SK-N-SH treated with all-trans-retinoic acid at 6 μM for 48 hours (cell line): Measurements from ENCODE around the gene PAAF1.

ENCODE experiments used
- ARNTL ChIP-seq: fragments of 450-650 bp; formaldehyde crosslinking; IDR thresholded peaks from 2 replicates; pipeline ENCODE4 v1.5.0; 2020; ENCODE audit warnings: low read depth, mild to moderate bottlenecking, moderate library complexity, borderline replicate concordance
- BACH2 ChIP-seq: fragments of 250-450 bp; sonication (Bioruptor Pico); IDR thresholded peaks from 2 replicates; pipeline ENCODE4 v1.9.0; 2021; ENCODE audit warnings: mild to moderate bottlenecking, borderline replicate concordance
- RARB ChIP-seq: fragments of 250-450 bp; sonication (Bioruptor Pico); IDR thresholded peaks from 2 replicates; pipeline ENCODE4 v1.8.0; 2021; ENCODE audit warnings: mild to moderate bottlenecking, moderate library complexity
- TCF4 ChIP-seq: fragments of 250-450 bp; sonication (Bioruptor Pico); IDR thresholded peaks from 2 replicates; pipeline ENCODE4 v1.8.0; 2021; ENCODE audit warnings: mild to moderate bottlenecking, moderate library complexity, borderline replicate concordance
- TOX ChIP-seq: fragments of 250-450 bp; sonication (Bioruptor Pico); IDR thresholded peaks from 2 replicates; pipeline ENCODE4 v1.8.0; 2021; ENCODE audit warnings: mild to moderate bottlenecking, moderate library complexity, borderline replicate concordance
- ZC3H10 ChIP-seq: fragments of 250-450 bp; sonication (Bioruptor Pico); IDR thresholded peaks from 2 replicates; pipeline ENCODE4 v1.5.1; 2021; ENCODE audit warnings: mild to moderate bottlenecking, moderate library complexity
- ZFP3 ChIP-seq: fragments of 250-450 bp; sonication (Bioruptor Pico); IDR thresholded peaks from 2 replicates; pipeline ENCODE4 v1.5.0; 2020; ENCODE audit warnings: mild to moderate bottlenecking, moderate library complexity
- ZNF70 ChIP-seq: fragments of 450-650 bp; formaldehyde crosslinking; IDR thresholded peaks from 2 replicates; pipeline ENCODE4 v1.5.0; 2020; ENCODE audit warnings: mild to moderate bottlenecking, moderate library complexity
- TF ChIP-seq, protein P1 (sequence below): fragments of 250-450 bp; sonication (Bioruptor Pico); IDR thresholded peaks from 2 replicates; pipeline ENCODE4 v1.8.0; 2020; ENCODE audit warnings: mild to moderate bottlenecking, moderate library complexity, borderline replicate concordance
- TF ChIP-seq, protein P2 (sequence below): fragments of 250-450 bp; sonication (Bioruptor Pico); IDR thresholded peaks from 2 replicates; pipeline ENCODE4 v1.5.0; 2020; ENCODE audit warnings: mild to moderate bottlenecking, moderate library complexity
- TF ChIP-seq, protein P3 (sequence below): fragments of 250-450 bp; sonication (Bioruptor Pico); IDR thresholded peaks from 2 replicates; pipeline ENCODE4 v1.8.0; 2021; ENCODE audit warnings: low read depth, mild to moderate bottlenecking, moderate library complexity, borderline replicate concordance
- TF ChIP-seq, protein P4 (sequence below): fragments of 250-450 bp; sonication (Bioruptor Pico); IDR thresholded peaks from 2 replicates; pipeline ENCODE4 v1.5.1; 2020; ENCODE audit warnings: low read depth, mild to moderate bottlenecking, moderate library complexity

DNA sequence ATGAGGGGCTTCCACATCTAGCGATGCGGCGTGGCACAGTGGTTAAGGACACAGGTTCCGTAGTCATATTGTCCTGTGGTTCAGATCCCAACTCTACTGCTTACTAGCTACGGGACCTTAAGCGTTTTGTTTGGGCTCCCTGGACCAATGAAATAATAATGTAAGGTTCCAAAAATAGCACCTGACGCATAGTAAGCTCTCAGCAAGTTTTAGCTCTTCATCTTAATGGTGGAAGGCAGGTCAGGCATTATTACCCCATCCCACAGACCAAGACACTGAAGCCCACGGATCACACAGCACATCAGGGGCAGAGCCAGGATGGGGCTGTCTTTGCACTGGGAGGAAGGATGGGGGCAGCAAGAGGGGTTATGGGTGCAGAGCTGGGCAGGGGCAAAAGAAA lies 87.1 kb downstream of the PAAF1 start:
- TF ChIP-seq ZC3H10 (CRISPR knock-in tag) (no peak), TCF4 (CRISPR knock-in tag) (no peak), RARB (CRISPR knock-in tag) (no peak), ARNTL (CRISPR knock-in tag) (no peak), ZFP3 (CRISPR knock-in tag) (no peak), TOX (CRISPR knock-in tag) (no peak), ZNF70 (CRISPR knock-in tag) (no peak), BACH2 (no peak)
- TF ChIP-seq, protein P1, sequence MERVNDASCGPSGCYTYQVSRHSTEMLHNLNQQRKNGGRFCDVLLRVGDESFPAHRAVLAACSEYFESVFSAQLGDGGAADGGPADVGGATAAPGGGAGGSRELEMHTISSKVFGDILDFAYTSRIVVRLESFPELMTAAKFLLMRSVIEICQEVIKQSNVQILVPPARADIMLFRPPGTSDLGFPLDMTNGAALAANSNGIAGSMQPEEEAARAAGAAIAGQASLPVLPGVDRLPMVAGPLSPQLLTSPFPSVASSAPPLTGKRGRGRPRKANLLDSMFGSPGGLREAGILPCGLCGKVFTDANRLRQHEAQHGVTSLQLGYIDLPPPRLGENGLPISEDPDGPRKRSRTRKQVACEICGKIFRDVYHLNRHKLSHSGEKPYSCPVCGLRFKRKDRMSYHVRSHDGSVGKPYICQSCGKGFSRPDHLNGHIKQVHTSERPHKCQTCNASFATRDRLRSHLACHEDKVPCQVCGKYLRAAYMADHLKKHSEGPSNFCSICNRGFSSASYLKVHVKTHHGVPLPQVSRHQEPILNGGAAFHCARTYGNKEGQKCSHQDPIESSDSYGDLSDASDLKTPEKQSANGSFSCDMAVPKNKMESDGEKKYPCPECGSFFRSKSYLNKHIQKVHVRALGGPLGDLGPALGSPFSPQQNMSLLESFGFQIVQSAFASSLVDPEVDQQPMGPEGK (CRISPR knock-in tag) = no peak
- TF ChIP-seq, protein P2, sequence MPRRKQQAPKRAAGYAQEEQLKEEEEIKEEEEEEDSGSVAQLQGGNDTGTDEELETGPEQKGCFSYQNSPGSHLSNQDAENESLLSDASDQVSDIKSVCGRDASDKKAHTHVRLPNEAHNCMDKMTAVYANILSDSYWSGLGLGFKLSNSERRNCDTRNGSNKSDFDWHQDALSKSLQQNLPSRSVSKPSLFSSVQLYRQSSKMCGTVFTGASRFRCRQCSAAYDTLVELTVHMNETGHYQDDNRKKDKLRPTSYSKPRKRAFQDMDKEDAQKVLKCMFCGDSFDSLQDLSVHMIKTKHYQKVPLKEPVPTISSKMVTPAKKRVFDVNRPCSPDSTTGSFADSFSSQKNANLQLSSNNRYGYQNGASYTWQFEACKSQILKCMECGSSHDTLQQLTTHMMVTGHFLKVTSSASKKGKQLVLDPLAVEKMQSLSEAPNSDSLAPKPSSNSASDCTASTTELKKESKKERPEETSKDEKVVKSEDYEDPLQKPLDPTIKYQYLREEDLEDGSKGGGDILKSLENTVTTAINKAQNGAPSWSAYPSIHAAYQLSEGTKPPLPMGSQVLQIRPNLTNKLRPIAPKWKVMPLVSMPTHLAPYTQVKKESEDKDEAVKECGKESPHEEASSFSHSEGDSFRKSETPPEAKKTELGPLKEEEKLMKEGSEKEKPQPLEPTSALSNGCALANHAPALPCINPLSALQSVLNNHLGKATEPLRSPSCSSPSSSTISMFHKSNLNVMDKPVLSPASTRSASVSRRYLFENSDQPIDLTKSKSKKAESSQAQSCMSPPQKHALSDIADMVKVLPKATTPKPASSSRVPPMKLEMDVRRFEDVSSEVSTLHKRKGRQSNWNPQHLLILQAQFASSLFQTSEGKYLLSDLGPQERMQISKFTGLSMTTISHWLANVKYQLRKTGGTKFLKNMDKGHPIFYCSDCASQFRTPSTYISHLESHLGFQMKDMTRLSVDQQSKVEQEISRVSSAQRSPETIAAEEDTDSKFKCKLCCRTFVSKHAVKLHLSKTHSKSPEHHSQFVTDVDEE (CRISPR knock-in tag) = no peak
- TF ChIP-seq, protein P3, sequence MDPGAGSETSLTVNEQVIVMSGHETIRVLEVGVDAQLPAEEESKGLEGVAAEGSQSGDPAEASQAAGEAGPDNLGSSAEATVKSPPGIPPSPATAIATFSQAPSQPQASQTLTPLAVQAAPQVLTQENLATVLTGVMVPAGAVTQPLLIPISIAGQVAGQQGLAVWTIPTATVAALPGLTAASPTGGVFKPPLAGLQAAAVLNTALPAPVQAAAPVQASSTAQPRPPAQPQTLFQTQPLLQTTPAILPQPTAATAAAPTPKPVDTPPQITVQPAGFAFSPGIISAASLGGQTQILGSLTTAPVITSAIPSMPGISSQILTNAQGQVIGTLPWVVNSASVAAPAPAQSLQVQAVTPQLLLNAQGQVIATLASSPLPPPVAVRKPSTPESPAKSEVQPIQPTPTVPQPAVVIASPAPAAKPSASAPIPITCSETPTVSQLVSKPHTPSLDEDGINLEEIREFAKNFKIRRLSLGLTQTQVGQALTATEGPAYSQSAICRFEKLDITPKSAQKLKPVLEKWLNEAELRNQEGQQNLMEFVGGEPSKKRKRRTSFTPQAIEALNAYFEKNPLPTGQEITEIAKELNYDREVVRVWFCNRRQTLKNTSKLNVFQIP (CRISPR knock-in tag) = no peak
- TF ChIP-seq, protein P4, sequence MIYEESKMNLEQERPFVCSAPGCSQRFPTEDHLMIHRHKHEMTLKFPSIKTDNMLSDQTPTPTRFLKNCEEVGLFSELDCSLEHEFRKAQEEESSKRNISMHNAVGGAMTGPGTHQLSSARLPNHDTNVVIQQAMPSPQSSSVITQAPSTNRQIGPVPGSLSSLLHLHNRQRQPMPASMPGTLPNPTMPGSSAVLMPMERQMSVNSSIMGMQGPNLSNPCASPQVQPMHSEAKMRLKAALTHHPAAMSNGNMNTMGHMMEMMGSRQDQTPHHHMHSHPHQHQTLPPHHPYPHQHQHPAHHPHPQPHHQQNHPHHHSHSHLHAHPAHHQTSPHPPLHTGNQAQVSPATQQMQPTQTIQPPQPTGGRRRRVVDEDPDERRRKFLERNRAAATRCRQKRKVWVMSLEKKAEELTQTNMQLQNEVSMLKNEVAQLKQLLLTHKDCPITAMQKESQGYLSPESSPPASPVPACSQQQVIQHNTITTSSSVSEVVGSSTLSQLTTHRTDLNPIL = no peak
